Tibial nerve (tissue), 4 donors: ENCODE results near the gene C5orf58. TPM values are rescaled to one million over a fixed set of nuclear protein-coding genes. Genes with fewer than 3 reads are reported as not detected.

ENCODE experiments used
- DNase-seq, 2 donors: peaks; one replicate each; pipeline ENCODE4 v3.0.0-alpha.2; 2019; ENCODE audit warnings: low spot score in 2 of 2
- H3K27ac ChIP-seq, 4 donors: fragments of 200-600 bp; sonication (generic) in 3 of 4; one replicate each; pipeline ENCODE4 v1.5.1; 2017 to 2019; ENCODE audit warnings: mild to moderate bottlenecking in 1 of 4
- H3K27me3 ChIP-seq, 2 donors: fragments of 200-600 bp; sonication (generic) in 1 of 2; one replicate each; pipeline versions ENCODE4 v1.5.1 to v1.6.0; 2017 to 2019
- H3K36me3 ChIP-seq, 3 donors: fragments of 200-600 bp; sonication (generic); one replicate each; pipeline ENCODE4 v1.5.1; 2018 to 2019
- H3K4me1 ChIP-seq, 4 donors: fragments of 200-600 bp; sonication (generic) in 3 of 4; one replicate each; pipeline ENCODE4 v1.5.1; 2017 to 2019
- H3K4me3 ChIP-seq, 4 donors: fragments of 200-600 bp; sonication (generic) in 3 of 4; one replicate each; pipeline ENCODE4 v1.5.1; 2017 to 2019; ENCODE audit warnings: mild to moderate bottlenecking in 1 of 4, moderate library complexity in 1 of 4
- H3K9me3 ChIP-seq, 4 donors: fragments of 200-600 bp; sonication (generic) in 3 of 4; one replicate each; pipeline ENCODE4 v1.5.1; 2017 to 2019
- CTCF ChIP-seq, 5 experiments: fragments of 200-600 bp in 3 of 5; fragments of 450-650 bp in 2 of 5; sonication (generic) in 3 of 5; IDR thresholded peaks; one replicate each; pipeline ENCODE4 v1.5.1; 2016 to 2019; ENCODE audit warnings: antibody characterized with exemption in 5 of 5, mild to moderate bottlenecking in 3 of 5, moderate library complexity in 2 of 5
- EP300 ChIP-seq, 2 donors: sonication (generic); formaldehyde crosslinking; IDR thresholded peaks; one replicate each; pipeline ENCODE4 v1.6.1; 2017; ENCODE audit warnings: antibody characterized with exemption in 2 of 2, mild to moderate bottlenecking in 1 of 2
- POLR2A ChIP-seq, 2 donors: fragments of 450-650 bp; IDR thresholded peaks; one replicate each; pipeline ENCODE4 v1.6.1; 2017; ENCODE audit warnings: antibody characterized with exemption in 2 of 2, mild to moderate bottlenecking in 2 of 2, moderate library complexity in 2 of 2
- WGBS, 2 donors: methylation state at CpG; one replicate each; pipeline ENCODE4 v1.1.5; 2018; 5-methylcytosine and 5-hydroxymethylcytosine counted together
- total RNA-seq, 4 donors: library from RNA; depleted of rRNA; stranded (reverse); fragments of >200 nt; gene quantifications; one replicate each; pipeline ENCODE4 v1.1.0, GENCODE V29; 2016

The C5orf58 gene
- total RNA-seq, 4 donors from 2014 or later = 1.5 TPM; not detected in 3

GRCh38 chr5:170226661-170227060 is 6.1 kb upstream of the C5orf58 start:
- Histone ChIP-seq H3K9me3 (no peaks in the 10 kb centered on the region), H3K27ac (peak overlapping the region in 2 of 4 donors; percentile 52 to 68), H3K4me1 (peaks cover 0 to 59% (median 17%) of the 10 kb centered on the region in 4 donors), H3K36me3 (no peaks in the 10 kb centered on the region), H3K4me3 (no peak overlapping the region), H3K27me3 (no peaks in the 10 kb centered on the region)
- DNase-seq = no peak
- TF ChIP-seq CTCF (IDR thresholded peaks at IDR 0.05) (no peak), POLR2A (IDR thresholded peaks at IDR 0.05) (no peak), EP300 (IDR thresholded peaks at IDR 0.05) (no peak)
- WGBS, 2 donors = 55 to 58% methylated on average over 2 of the region's 2 CpGs

GRCh38 chr5:170228762-170229435 is 3.9 kb upstream of the C5orf58 start:
- Histone ChIP-seq H3K27me3 (no peaks in the 10 kb centered on the region), H3K4me1 (peaks cover 0 to 37% (median 4%) of the 10 kb centered on the region in 4 donors), H3K9me3 (no peaks in the 10 kb centered on the region), H3K36me3 (no peaks in the 10 kb centered on the region), H3K4me3 (no peak overlapping the region), H3K27ac (peak overlapping the region in 2 of 4 donors; percentile 67 to 77)
- 43 to 50% methylated on average over 6 of the region's 6 CpGs for WGBS, 2 donors
- DNase-seq = no peak
- TF ChIP-seq POLR2A (IDR thresholded peaks at IDR 0.05) = no peak
- no peak for TF ChIP-seq CTCF (IDR thresholded peaks at IDR 0.05)
- TF ChIP-seq EP300 (IDR thresholded peaks at IDR 0.05) = peak in 1 of 2 donors; percentile 71

GRCh38 chr5:170233358-170233892 is 640 bp downstream of the C5orf58 start:
- Histone ChIP-seq H3K27me3 (no peaks in the 10 kb centered on the region), H3K27ac (no peak overlapping the region), H3K4me3 (no peak overlapping the region), H3K36me3 (no peaks in the 10 kb centered on the region), H3K4me1 (peaks cover 0 to 30% (median 3%) of the 10 kb centered on the region in 4 donors), H3K9me3 (no peaks in the 10 kb centered on the region)
- 77 to 85% methylated on average over 9 to 18 of the region's 18 CpGs for WGBS, 2 donors
- DNase-seq = no peak
- no peak for TF ChIP-seq CTCF (IDR thresholded peaks at IDR 0.05)
- no peak for TF ChIP-seq EP300 (IDR thresholded peaks at IDR 0.05)
- no peak for TF ChIP-seq POLR2A (IDR thresholded peaks at IDR 0.05)

GRCh38 chr5:170235876-170236864 is 3.4 kb downstream of the C5orf58 start:
- 76 to 78% methylated on average over 3 of the region's 3 CpGs for WGBS, 2 donors
- no peak for TF ChIP-seq CTCF (IDR thresholded peaks at IDR 0.05)
- TF ChIP-seq EP300 (IDR thresholded peaks at IDR 0.05) = no peak
- no peak for TF ChIP-seq POLR2A (IDR thresholded peaks at IDR 0.05)
- Histone ChIP-seq H3K4me1 (peaks cover 0 to 21% (median 3%) of the 10 kb centered on the region in 4 donors), H3K36me3 (no peaks in the 10 kb centered on the region), H3K27ac (no peak overlapping the region), H3K4me3 (no peak overlapping the region), H3K9me3 (no peaks in the 10 kb centered on the region), H3K27me3 (no peaks in the 10 kb centered on the region)
- DNase-seq = no peak
